K562 (cell line): Measurements from ENCODE around the gene LRRC74B. TPM values are rescaled to one million over a fixed set of nuclear protein-coding genes. Genes with fewer than 3 reads are reported as not detected.

Experiments used
- BCOR ChIP-seq: fragments of 450-650 bp; IDR thresholded peaks from 2 replicates; pipeline ENCODE4 v1.6.1; 2016
- HNRNPUL1 ChIP-seq: fragments of 200-400 bp; formaldehyde crosslinking; IDR thresholded peaks from 2 replicates; pipeline ENCODE4 v1.6.1; 2017; ENCODE audit warnings: low read length
- IRF1 ChIP-seq: sonication (generic); formaldehyde crosslinking; IDR thresholded peaks from 2 replicates; pipeline ENCODE4 v1.8.0; 2022; ENCODE audit warnings: missing genetic modification reagents, mild to moderate bottlenecking, borderline replicate concordance
- IRF2 ChIP-seq: sonication (generic); formaldehyde crosslinking; IDR thresholded peaks from 2 replicates; pipeline ENCODE4 v1.8.1; 2022; ENCODE audit warnings: mild to moderate bottlenecking, missing genetic modification reagents
- MGA ChIP-seq: fragments of 450-650 bp; IDR thresholded peaks from 2 replicates; pipeline ENCODE4 v1.6.1; 2016; ENCODE audit warnings: mild to moderate bottlenecking, moderate library complexity
- NFRKB ChIP-seq: fragments of 450-650 bp; IDR thresholded peaks from 2 replicates; pipeline ENCODE4 v1.6.1; 2016; ENCODE audit warnings: low read depth
- NFXL1 ChIP-seq: fragments of 450-650 bp; formaldehyde crosslinking; IDR thresholded peaks from 2 replicates; pipeline ENCODE4 v1.4.0; 2021; ENCODE audit warnings: mild to moderate bottlenecking
- ZBTB8A ChIP-seq: fragments of 450-650 bp; IDR thresholded peaks from 2 replicates; pipeline ENCODE4 v1.6.1; 2018; ENCODE audit warnings: mild to moderate bottlenecking, moderate library complexity; ENCODE audit not compliant: partially characterized antibody
- ZBTB9 ChIP-seq: fragments of 450-650 bp; formaldehyde crosslinking; IDR thresholded peaks from 2 replicates; pipeline ENCODE4 v1.4.0; 2020; ENCODE audit warnings: mild to moderate bottlenecking, moderate library complexity
- ZC3H11A ChIP-seq: IDR thresholded peaks from 2 replicates; pipeline ENCODE4 v1.6.1; 2012; ENCODE audit warnings: low read depth, low read length, improper control_type of control experiment
- ZEB2 ChIP-seq: fragments of 450-650 bp; IDR thresholded peaks from 2 replicates; pipeline ENCODE4 v1.6.1; 2016
- ZNF263 ChIP-seq: sonication (generic); formaldehyde crosslinking; IDR thresholded peaks from 2 replicates; pipeline ENCODE4 v1.8.0; 2022; ENCODE audit warnings: mild to moderate bottlenecking, missing genetic modification reagents, borderline replicate concordance
- ZNF639 ChIP-seq, 2 experiments: fragments of 200-800 bp in 1 of 2; sonication (Bioruptor generic) in 1 of 2; sonication (generic) in 1 of 2; formaldehyde crosslinking in 1 of 2; IDR thresholded peaks in 1 of 2; conservative IDR thresholded peaks in 1 of 2; 2 replicates each; pipeline versions ENCODE4 v1.5.0 to v1.6.1; 2016 to 2020; ENCODE audit warnings: missing compliant biosample characterization in 1 of 2, missing genetic modification characterization in 1 of 2, missing genetic modification reagents in 1 of 2
- ZNF75A ChIP-seq: fragments of 450-650 bp; formaldehyde crosslinking; IDR thresholded peaks from 2 replicates; pipeline ENCODE4 v1.4.0; 2020; ENCODE audit warnings: mild to moderate bottlenecking
- polyA plus RNA-seq, 8 experiments: library from polyadenylated mRNA; depleted of rRNA in 4 of 8; stranded (reverse) in 5 of 8; unstranded in 3 of 8; fragments of >200 nt; fragmentation: Nextera tagmentation in 2 of 8; fragmentation: Illumina TruSeq in 1 of 8; extraction: Ambion mirVana in 2 of 8; extraction: Trizol in 1 of 8; gene quantifications; 2 replicates each; pipeline versions ENCODE4 v1.2.1 to v1.2.3, GENCODE V29; 2011 to 2014; ENCODE audit warnings: inconsistent platforms in 1 of 8, missing spikeins in 1 of 8
- total RNA-seq, 7 experiments: library from RNA; depleted of rRNA in 6 of 7; stranded (reverse); fragments of >200 nt in 6 of 7; fragmentation: Illumina TruSeq in 2 of 7; extraction: Trizol in 2 of 7; gene quantifications; 2 replicates each; pipeline versions ENCODE4 v1.2.1 to v1.2.3, GENCODE V29; 2011 to 2021; ENCODE audit warnings: low replicate concordance in 1 of 7

Gene LRRC74B
- total and polyA plus RNA-seq, 9 of the 15 experiments (the other 6 are each of a cell fraction or from before 2014, with no cell fraction given) = not detected

- TF ChIP-seq ZNF639 (CRISPR knock-in tag; conservative IDR thresholded peaks at IDR 0.05 in 1 of 2, IDR thresholded peaks at IDR 0.05 in 1 of 2) = 0 out of 4 replicates have a peak, but pooled peaks of 1 of the 2 experiments have one; percentile 26
- no peak for TF ChIP-seq ZEB2
- TF ChIP-seq ZC3H11A = no peak
- no peak for TF ChIP-seq NFRKB
- TF ChIP-seq BCOR = no peak
- TF ChIP-seq NFXL1 = no peak
- TF ChIP-seq IRF1 = no peak
- TF ChIP-seq IRF2 = no peak
- no peak for TF ChIP-seq ZNF75A (CRISPR knock-in tag)
- TF ChIP-seq MGA = no peak
- TF ChIP-seq HNRNPUL1 = peak; percentile 43; the same call in 1 of the 2 replicates
- no peak for TF ChIP-seq ZBTB8A
- TF ChIP-seq ZNF263 (CRISPR knock-in tag) = no peak
- no peak for TF ChIP-seq ZBTB9
Observed at GRCh38 chr22:21068681-21069276, 23.0 kb downstream of the LRRC74B start (continued).
